ENCODE measurements around the gene CLEC1B. TPM values are rescaled to one million over a fixed set of nuclear protein-coding genes. Genes with fewer than 3 reads are reported as not detected.
"Not testable (repeated sequence)": the region's sequence is repeated elsewhere in the genome, so short reads cannot be mapped to it uniquely, and the experiment has no call there.

CLEC1B gene
- total RNA-seq, 4 donors from 2014 or later: not detected

- in situ Hi-C loops (cut with MboI; ENCODE audit: low pct_ligation_motif_present in 1 of 4, low pct_unique_long_range_greater_than_20kb in 1 of 4, low sequenced_read_pairs in 3 of 4): no loop called here
- TF ChIP-seq POLR2A (IDR thresholded peaks at IDR 0.05): no peak
- no peak for TF ChIP-seq CTCF (IDR thresholded peaks at IDR 0.05)
- no peak for TF ChIP-seq EP300 (IDR thresholded peaks at IDR 0.05; ENCODE audit: low read depth)
- no peak for TF ChIP-seq POLR2AphosphoS5 (IDR thresholded peaks at IDR 0.05)
- 75 to 79% methylated on average over 1 to 2 of the region's 2 CpGs for WGBS, 2 donors (ENCODE audit: low coverage in 1 of 2)
- Histone ChIP-seq H3K27ac (no peak overlapping the region), H3K4me3 (no peak overlapping the region), H3K4me1 (peaks cover 0 to 4% (median 0%) of the 10 kb centered on the region in 4 donors), H3K36me3 (no peaks in the 10 kb centered on the region), H3K9me3 (no peaks in the 10 kb centered on the region), H3K27me3 (no peaks in the 10 kb centered on the region)
- DNase-seq: no peak
- intact Hi-C loops (cut with DNase I; ENCODE audit: low total_unique reads): no loop called here
Measured at GRCh38 chr12:9975614-9976013, 23.3 kb downstream of the CLEC1B start.

GRCh38 chr12:9974731-9975130 is 24.2 kb downstream of the CLEC1B start:
- H3K9me3 ChIP-seq; H3K4me1 ChIP-seq; intact Hi-C loops (cut with DNase I; ENCODE audit: low total_unique reads); DNase-seq; H3K27ac ChIP-seq; in situ Hi-C loops (cut with MboI; ENCODE audit: low pct_ligation_motif_present in 1 of 4, low pct_unique_long_range_greater_than_20kb in 1 of 4, low sequenced_read_pairs in 3 of 4); H3K27me3 ChIP-seq; H3K4me3 ChIP-seq; H3K36me3 ChIP-seq: not testable (repeated sequence)
- 80 to 82% methylated on average over 1 to 2 of the region's 2 CpGs for WGBS, 2 donors (ENCODE audit: low coverage in 1 of 2)

- no peak overlapping the region for H3K4me3 ChIP-seq
- no peaks in the 10 kb centered on the region for H3K27me3 ChIP-seq
- no peak for DNase-seq
- TF ChIP-seq POLR2A (IDR thresholded peaks at IDR 0.05) (no peak), EP300 (IDR thresholded peaks at IDR 0.05; ENCODE audit: low read depth) (no peak), POLR2AphosphoS5 (IDR thresholded peaks at IDR 0.05) (no peak), CTCF (IDR thresholded peaks at IDR 0.05) (no peak)
- no peaks in the 10 kb centered on the region for H3K36me3 ChIP-seq
- no peak overlapping the region for H3K27ac ChIP-seq
- intact Hi-C loops (cut with DNase I; ENCODE audit: low total_unique reads): no loop called here
- 31 to 63% methylated on average over 1 of the region's 1 CpG for WGBS, 2 donors (ENCODE audit: low coverage in 1 of 2)
- no peaks in the 10 kb centered on the region for H3K9me3 ChIP-seq
- in situ Hi-C loops (cut with MboI; ENCODE audit: low pct_ligation_motif_present in 1 of 4, low pct_unique_long_range_greater_than_20kb in 1 of 4, low sequenced_read_pairs in 3 of 4): no loop called here
- H3K4me1 ChIP-seq: peaks cover 0 to 4% (median 0%) of the 10 kb centered on the region in 4 donors
Measured at GRCh38 chr12:9973949-9974348, 25.0 kb downstream of the CLEC1B start.

- H3K27me3 ChIP-seq: no peaks in the 10 kb centered on the region
- no peak within 1 kb of the TSS for H3K27ac ChIP-seq
- peaks cover 0 to 4% (median 0%) of the 10 kb centered on the region in 4 donors for H3K4me1 ChIP-seq
- no peaks in the 10 kb centered on the region for H3K9me3 ChIP-seq
- H3K36me3 ChIP-seq: no peaks in the 10 kb centered on the region
- no peak within 1 kb of the TSS for H3K4me3 ChIP-seq
- DNase-seq: no peak
- intact Hi-C loops (cut with DNase I; ENCODE audit: low total_unique reads): no loop called here
- in situ Hi-C loops (cut with MboI; ENCODE audit: low pct_ligation_motif_present in 1 of 4, low pct_unique_long_range_greater_than_20kb in 1 of 4, low sequenced_read_pairs in 3 of 4): no loop called here
- no peak for TF ChIP-seq POLR2AphosphoS5 (IDR thresholded peaks at IDR 0.05)
- TF ChIP-seq POLR2A (IDR thresholded peaks at IDR 0.05): no peak
- no peak for TF ChIP-seq EP300 (IDR thresholded peaks at IDR 0.05; ENCODE audit: low read depth)
- TF ChIP-seq CTCF (IDR thresholded peaks at IDR 0.05): no peak
- 33 to 49% methylated on average over 1 of the region's 1 CpG for WGBS, 2 donors (ENCODE audit: low coverage in 1 of 2)
Measured at GRCh38 chr12:9971181-9971580, 27.7 kb downstream of the CLEC1B start, which contains the start of gene CLEC12A. Gene CLEC12A, plus strand, starts transcription at chr12:9971409. Its CDS starts 188 bp downstream, at chr12:9971597.

- WGBS, 2 donors (ENCODE audit: low coverage in 1 of 2): 82% methylated on average over 2 of the region's 2 CpGs
- intact Hi-C loops (cut with DNase I; ENCODE audit: low total_unique reads) (no loop called here), in situ Hi-C loops (cut with MboI; ENCODE audit: low pct_ligation_motif_present in 1 of 4, low pct_unique_long_range_greater_than_20kb in 1 of 4, low sequenced_read_pairs in 3 of 4) (no loop called here)
- no peak for TF ChIP-seq CTCF (IDR thresholded peaks at IDR 0.05)
- TF ChIP-seq POLR2A (IDR thresholded peaks at IDR 0.05): no peak
- no peak for TF ChIP-seq EP300 (IDR thresholded peaks at IDR 0.05; ENCODE audit: low read depth)
- TF ChIP-seq POLR2AphosphoS5 (IDR thresholded peaks at IDR 0.05): no peak
- DNase-seq: no peak
- no peaks in the 10 kb centered on the region for H3K36me3 ChIP-seq
- H3K27ac ChIP-seq: no peak overlapping the region
- no peak overlapping the region for H3K4me3 ChIP-seq
- H3K4me1 ChIP-seq: peaks cover 0 to 4% (median 0%) of the 10 kb centered on the region in 4 donors
- no peaks in the 10 kb centered on the region for H3K27me3 ChIP-seq
- no peaks in the 10 kb centered on the region for H3K9me3 ChIP-seq
Measured at GRCh38 chr12:9969673-9970072, 29.2 kb downstream of the CLEC1B start.

All from transverse colon (tissue), 4 donors.